Measurements from ENCODE around the gene ADIPOR1.
"Not testable (repeated sequence)": the region's sequence is repeated elsewhere in the genome, so short reads cannot be mapped to it uniquely, and the experiment has no call there.

Gene ADIPOR1

DNA sequence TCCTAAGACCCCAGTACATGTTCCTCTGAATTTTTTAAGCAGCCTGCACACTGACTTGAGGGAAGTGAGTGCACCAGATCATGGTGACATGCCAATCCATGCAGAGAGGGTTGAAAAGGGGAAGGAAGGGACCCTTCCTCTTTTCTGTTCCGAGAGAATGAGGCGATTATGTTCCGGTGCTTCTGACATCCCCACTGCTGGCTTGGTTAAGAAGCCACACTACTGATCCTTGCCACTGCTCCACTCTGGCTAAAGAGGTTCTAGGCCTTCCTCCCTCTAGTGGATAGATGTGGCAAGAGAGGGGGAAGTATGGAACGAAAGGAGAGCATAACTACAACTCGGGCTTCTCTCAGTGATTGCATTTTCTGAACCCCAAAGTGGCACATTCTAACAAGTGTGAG lies 10.8 kb upstream of the ADIPOR1 start:
- DNase-seq = peak; percentile 89

DNA sequence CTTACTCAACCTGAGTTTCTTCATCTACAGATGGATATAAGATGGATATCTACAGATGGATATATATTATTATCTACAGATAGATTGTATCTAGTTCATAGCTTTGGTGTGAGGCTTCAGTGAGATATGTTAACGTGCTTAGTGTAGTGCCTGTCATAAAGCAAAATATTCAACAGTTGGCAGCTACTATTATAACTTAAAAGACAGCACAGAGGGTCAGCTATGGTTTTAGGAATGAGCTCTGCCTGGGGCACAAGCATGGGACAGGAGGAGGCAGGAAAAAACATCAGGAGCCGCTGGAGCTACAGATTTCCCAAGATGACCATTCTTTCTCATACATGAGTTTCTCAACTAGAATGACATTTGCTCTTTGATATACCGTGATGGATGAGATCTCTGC lies 10.2 kb upstream of the ADIPOR1 start:
- no peak for DNase-seq

DNA sequence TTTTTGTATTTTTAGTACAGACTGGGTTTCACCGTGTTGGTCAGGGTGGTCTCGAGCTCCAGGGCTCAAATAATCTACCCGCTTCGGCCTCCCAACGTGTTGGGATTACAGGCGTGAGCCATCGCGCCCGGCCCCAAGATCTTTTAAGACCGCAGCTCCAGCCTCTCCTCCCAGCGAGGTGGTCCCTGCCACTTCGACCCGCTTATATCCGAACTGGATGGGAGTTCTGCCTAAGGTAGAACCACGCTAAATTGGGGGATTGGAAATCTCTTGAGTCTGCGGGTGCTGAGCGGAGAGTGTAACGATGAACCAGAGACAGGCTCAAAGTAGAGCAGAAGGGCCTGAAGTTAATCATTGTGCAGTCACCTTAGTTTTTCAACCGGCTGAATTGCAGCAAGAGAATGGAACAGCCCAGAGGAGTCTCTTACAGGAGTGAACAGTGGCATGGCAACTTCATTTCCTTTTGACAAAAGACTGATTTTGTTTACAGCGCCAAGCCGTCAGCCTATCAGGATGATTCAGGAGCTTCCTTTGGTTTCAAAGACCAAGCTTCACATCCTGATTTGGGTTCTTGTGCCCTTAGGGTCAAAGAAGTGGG lies 9.7 kb upstream of the ADIPOR1 start:
- peak; percentile 74 for DNase-seq

DNA sequence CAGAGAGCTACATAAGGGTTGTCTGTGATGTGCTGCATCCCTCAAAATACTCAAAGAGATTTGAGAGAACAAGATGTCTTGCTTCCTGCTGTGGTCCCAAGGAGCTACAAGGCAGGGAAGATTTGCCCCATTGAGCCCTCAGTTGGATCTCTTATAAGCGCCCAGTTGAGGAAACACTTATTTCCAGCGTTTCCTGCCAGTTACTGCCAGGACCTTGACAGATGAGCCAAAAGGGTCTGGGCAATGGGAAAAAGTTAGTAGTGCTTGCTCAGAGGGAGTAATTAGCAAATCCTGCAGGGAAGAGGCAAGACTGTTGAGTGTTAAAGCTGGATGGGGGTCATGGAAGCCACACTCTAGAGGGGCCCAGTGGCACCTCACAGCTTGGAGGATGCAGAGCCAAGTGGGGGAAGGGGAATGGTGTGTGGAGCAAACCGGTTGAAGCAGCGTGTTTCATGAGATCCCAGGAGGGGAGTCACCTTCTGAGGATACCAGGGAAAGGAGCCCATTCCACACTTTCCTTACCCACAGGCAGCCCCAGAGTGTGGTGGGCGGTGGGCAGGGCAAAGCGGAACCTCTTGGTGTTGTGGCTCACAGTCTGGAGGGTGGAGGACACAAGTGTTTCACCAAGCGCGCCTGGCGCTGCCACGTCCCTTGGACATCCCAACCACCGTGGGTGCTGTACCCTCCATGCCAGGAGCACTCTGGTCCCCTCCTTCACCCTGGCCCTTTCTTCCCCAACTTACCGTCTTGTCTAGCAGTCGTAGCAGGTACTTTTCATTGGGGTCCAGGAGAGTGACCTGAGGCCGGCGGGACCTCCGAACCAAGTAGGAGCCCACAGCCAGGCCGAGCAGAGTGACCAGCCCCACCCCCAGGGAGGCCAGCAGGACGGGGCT lies 8.1 kb upstream of the ADIPOR1 start:
- no peak for DNase-seq

DNA sequence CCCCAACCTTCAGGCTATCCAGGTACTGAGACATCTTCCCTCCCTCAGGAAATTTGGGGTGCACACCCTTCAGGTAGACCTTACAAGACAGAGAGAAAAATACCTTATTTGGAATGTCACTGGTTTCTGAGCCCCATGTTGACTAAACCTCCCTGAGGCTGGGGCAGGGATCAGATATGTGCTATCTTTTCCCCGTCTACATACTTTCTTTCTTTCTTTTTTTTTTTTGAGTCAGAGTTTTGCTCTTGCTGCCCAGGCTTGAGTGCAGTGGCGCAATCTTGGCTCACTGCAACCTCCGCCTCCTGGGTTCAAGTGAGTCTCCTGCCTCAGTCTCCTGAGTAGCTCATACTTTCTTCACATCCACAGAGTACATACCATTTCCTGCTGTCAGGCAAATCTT lies 7.3 kb upstream of the ADIPOR1 start:
- no peak for DNase-seq

DNA sequence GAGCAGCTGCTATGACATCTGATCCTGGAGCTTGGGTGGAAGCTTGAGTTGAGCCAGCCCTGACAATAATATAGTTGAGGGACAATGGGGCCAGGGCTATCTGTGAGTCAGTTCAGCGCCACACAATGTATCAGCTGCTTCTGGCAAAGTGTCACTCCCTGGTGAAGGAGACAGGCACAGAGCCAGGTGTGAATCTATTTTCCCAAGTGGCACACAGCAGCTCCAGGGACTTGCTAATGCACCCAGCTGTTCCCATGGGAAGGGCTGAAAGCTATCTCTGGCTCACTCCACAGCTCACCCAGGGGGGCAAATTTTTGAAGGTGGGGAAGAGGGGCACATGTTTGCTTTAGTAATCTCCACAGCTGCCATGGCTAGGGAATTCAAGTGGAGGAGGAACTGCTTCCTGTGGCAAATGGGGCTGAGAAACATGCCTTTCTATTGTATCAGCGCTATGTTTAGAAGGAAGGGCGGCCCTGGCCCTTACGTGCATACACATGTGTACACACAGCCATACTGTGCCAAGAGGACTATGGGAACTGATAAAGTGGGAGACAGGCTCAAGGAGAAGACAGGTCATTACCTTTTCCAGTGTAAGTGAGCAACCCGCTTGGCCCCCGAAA lies 6.8 kb upstream of the ADIPOR1 start:
- DNase-seq = no peak

DNA sequence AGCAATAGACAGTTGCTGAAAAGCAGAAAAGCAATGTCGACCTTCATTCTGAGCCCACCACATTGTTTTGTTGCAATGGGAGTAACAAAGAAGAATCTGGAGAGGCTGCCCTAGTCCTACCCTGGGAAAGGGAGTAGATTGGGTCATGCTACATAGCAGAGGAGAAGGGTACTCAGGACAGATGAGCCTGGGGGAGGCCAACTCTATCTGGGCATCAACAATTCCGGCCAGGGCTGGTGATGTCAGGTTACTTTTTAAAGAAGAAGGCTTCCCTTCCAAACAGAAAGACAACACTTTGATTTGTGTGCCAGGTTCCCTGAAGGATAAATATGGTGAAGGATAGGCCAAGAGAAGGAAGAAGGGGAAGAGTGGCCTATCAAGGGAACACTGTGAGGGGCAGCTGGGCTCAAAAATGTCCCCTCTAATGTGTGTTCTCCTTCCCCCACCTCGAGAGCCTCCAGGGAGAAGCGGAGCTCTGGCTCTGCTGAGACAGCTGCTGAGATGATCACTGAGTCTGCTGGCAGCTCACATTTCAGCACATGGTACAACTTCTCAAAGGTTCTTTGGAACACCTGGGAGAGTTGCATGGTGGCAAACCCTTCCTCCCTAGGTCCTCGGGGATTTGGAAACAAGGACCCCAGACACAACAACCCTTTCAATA lies 3.2 kb upstream of the ADIPOR1 start:
- DNase-seq = no peak

DNA sequence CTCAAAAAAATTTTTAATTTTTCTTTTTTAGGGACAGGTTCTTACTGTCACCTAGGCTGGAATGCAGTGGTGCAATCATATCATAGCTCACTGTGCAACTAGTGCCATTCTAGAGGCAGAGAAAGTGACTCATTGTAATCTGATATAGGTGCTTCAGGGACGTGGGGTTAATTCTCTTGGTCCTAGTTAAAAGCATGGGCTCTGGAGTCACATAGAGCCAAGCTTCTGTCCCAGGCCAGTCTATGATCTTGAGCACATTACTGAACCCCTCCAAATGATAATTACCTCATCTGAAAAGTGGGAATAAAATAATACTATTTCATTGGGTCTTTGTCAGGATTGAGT lies 1.1 kb upstream of the ADIPOR1 start:
- DNase-seq = no peak

DNA sequence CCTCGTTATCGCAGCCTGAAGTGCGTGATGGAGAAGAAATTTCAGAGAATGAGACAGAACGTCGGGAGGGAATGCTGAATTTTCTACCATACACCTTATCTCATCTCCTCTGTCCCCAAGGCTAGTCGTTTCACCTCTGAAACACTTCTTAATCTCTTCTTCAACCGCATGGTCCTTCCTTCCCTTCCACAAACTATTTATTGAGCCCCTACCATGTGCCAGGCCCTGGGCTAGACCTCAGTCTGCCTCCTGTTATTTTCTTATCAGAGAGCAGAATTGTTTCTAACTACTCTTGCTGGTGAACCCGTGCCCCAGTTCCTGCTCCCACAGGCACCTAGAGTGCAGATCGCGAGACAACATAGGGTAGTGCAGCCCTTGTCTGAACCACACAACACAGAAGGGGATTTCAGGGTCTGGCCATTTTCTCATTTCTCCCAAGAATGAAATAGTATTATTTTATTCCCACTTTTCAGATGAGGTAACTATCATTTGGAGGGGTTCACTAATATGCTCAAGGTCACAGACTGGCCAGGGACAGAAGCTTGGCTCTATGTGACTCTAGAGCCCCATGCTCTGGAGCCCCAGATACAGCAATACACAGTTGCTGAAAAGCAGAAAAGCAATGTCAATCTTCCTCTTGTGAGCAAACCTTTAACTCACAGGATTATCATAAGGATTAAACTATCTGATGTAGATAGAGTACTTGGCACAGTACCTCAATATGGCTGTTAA lies 598 bp upstream of the ADIPOR1 start:
- no peak for DNase-seq

DNA sequence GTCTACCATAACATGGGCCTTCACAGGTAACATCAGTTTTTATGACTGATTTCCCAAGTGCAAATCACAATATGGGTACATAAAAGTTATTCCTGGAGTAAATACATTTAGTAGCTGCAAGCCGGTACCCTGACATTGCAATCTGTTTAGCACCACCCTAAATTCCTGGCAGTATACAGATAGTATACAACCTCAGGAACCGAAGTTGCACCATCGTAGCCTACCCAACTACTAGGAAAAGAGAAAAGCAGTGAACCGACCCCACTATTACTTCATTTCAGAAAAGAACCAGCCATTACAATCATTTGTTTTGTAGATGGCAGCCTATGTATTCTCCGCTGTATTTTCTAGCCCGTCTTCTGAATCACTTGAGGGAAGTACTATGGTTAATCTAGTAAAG lies 1.1 kb downstream of the ADIPOR1 start:
- no peak for DNase-seq

DNA sequence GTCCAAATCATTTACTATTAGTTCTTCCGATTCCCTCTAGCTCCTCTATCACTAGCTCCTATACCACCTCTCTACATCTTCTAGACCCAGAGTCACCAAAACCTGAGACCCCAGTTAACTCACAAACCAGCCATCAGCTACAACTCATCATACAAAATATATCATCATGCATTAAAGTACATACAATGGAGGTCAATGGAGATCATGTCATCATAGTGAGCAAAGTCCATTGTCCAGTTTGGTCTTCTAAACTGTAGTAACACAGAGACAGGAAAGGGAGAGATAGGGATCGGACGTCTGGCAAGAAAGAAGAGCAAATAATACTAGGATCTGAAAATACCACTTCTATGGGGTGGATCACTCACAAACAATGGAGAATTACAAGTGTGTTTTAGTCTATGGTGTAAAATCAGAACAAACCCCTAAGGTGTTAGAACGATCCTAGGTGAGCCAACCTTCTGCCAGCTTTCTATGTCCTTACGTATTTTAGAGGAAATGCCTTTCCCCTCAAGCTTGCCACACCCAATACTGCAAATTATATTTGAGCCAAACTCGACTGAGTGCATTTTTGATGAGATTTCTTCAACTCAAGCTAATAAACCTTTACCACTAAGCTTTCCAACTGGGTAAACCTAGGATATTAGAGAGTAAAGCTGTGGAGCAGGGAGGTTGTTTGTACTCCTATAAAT lies 3.9 kb downstream of the ADIPOR1 start:
- DNase-seq = no peak

DNA sequence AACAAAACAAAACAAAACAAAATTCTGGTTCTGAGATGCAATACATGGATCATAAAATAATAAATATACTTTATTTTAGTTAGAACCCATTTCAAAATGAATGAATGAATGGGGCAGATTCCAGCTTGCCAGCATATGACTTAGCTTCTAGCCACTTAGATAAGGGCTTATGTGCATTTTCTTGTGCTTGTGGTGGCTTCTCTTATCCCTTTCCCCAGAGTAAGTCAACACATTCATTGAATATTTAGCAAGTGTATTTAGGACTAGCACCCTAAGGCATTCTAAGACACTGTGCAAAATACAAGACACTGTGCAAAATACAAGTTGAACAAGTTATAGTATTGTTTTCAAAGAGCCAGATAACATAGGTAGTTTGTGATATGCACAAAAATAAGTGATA lies 4.7 kb downstream of the ADIPOR1 start:
- DNase-seq = no peak

DNA sequence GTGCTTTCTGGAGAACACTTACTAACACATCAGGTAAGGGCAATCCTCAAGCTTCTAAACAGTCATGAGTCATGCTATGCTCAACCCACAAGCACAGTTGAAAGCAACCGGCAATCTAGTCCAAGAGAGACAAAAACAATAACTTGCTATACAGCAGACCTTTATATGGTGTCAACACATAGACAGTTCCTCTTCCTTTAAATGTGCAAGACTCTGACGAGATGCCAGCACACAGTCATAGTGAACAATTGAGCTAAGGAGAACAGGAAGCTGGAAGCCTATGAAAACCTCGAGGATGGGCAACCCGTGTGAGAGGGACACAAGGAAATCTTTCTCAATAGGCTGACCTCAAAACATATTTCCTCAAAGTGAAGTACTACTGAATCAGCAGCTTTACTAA lies 5.3 kb downstream of the ADIPOR1 start:
- peak; percentile 7 for DNase-seq

DNA sequence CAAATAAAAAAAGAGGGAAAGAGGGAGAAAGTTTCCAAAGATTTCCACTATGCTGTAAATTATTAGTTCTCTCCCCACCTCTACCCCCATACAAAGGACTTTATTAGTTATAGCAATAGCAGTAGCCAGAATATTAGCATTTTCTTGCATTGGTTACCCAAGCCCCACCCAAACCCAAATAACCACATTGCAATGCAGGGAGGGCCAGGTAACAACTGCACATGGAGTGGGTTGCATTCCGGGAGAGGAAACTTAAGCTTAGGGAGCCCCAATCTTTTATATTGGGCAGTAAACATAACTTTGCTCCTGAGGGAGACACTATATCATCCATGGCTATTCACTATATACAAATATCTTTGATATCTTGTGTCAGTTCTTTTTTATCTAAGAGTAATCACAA lies 6.0 kb downstream of the ADIPOR1 start:
- DNase-seq = no peak

DNA sequence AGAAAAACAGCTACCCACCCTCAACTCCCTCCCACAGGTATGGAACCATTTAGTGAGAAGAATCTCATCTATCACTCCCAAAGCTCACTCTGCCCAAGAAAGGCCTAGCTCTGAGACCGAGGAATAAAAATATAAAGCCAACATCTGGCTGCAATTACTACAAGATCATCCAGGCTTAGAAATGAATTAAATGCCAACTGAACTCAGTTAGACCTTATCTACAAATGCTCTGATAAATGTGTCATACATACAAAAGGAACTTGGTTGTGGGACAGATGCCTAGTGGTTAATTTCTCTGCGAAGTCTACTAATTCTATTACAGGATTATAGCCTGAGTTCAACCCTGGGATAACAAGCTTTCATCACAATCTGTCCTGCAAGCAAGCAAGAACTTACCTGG lies 6.7 kb downstream of the ADIPOR1 start:
- DNase-seq = no peak

DNA sequence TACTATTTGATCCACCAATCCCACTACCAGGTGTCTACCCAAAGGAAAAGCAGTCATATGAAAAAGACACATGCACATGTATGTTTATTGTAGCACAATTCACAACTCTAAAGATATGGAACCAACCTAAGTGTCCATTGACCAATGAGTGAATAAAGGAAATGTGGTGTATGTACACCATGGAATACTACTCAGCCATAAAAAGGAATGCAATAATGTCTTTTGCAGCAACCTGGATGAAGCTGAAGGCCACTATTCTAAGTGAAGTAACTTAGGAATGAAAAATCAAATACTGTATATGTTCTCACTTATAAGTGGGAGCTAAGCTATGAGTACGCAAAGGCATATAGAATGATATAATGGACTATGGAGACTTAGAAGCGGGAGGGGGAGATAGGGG lies 12.6 kb downstream of the ADIPOR1 start:
- DNase-seq = no peak

DNA sequence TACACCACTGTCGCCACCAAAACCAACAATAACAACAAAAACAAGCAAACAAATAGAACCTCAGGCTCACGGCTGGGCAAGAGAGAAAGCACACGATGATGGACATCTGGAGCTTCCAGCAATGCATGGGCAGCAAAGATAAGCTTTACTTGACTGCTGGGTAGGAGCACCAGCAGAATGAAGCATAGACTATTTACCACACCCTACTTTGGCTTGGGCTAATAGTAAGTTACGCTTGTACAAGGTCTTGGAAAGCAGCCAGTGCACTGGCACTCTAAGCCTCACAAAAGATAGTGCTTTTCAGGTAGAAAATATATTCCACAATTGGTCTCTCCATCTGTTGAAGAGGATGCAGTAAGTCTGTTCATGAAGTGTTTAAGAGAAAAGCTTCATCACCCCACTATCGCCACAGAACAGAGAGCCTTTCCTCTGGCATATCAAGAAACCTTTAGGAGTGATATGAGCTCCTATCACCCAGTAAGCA lies 13.6 kb downstream of the ADIPOR1 start:
- DNase-seq = no peak

DNA sequence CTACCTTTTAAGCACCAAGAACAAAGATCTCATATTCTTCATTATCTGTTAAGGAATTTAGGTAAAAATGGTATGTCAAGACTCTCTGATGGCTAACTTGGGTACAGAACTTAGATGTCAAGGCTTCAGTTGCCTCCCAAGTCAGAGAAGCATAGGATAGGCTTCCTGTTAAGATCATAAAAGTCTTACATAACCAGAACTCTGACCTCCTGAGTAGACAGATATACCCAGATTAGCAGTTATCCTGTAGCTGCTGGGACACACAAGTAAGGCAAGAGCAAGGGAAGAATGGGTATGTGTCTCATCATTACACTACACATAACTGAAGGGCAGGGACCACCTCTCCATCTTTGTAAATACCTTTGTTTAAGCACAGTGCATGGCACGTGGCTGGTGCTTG lies 15.7 kb downstream of the ADIPOR1 start:
- DNase-seq = no peak

DNA sequence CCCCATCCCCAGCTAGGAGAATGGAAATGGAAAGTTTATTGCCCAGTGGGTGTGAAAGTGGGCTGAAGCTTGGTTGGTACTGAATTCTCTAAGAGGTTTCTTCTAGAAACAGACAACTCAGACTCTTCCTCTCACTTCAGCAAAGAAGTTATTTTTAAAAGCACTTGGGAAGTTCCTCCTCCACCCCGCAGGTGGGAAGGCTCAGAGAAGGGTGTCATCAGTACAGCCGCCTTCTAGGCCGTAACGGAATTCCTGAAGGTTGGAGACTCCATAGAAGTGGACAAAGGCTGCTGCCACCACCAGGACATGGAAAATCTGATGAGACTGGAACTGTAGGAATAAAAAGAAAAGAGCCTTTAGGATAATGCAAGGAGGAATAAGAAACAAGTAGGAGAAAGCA lies 16.7 kb downstream of the ADIPOR1 start:
- no peak for DNase-seq

DNA sequence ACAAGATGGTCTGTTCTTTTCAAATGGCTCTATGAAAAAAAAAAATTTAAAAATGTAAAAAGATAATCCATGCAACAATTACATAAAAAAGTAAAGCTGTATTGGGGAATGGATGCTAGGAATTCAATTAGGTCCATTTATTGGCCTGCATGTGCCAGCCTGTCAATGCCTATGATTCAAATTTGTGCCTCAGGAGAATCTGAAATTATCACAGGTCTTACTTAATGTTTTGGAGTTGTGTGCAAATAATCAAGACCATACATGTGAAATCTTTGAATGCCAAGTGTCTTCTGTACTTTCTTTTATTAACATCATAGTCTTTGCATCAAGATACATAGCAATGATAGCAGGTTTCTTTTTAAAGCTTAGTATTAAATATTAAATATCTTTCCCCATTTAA lies 17.6 kb downstream of the ADIPOR1 start:
- DNase-seq = no peak

DNA sequence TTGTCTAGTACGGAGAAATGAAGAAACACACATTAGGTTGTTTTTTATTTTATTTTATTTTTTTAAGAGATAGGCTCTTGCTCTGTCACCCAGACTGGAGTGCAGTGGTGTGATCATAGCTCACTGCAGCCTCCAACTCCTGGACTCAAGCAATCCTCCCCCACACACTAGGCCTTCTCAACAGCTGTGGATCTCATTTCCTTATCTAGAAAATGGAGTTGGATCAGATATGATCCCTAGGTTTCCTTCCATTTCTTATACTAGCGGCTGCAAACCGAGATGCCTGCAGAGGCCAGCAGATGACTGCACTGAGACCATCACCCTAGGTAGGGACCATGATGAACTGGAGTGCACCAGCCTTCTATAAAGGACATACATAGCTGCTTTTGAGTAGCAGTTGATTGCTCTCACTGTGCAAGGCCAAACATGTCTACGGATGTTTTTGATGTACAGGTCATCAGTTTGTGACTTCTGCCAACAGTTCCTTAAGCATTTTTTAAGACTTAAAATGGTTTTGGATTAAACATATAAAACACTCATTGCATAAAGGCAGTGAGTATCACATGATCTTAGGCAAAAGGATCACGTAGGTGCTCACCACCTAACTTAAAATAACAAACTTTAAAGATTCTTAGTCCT lies 19.7 kb downstream of the ADIPOR1 start:
- no peak for DNase-seq

DNA sequence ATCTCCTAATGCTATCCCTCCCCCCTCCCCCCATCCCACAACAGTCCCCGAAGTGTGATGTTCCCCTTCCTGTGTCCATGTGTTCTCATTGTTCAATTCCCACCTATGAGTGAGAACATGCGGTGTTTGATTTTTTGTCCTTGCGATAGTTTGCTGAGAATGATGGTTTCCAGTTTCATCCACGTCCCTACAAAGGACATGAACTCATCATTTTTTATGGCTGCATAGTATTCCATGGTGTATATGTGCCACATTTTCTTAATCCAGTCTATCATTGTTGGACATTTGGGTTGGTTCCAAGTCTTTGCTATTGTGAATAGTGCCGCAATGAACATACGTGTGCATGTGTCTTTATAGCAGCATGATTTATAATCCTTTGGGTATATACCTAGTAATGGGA lies 21.7 kb downstream of the ADIPOR1 start:
- DNase-seq = not testable (repeated sequence)

Data from KG1 (cell line).